H9 (cell line): ENCODE data around the gene POMGNT2. TPM values are rescaled to one million over a fixed set of nuclear protein-coding genes. Genes with fewer than 3 reads are reported as not detected.

Experiments used
- DNase-seq: peaks from one replicate; pipeline ENCODE4 v3.0.0-alpha.2; 2017
- H2AFZ ChIP-seq: one replicate; pipeline ENCODE4 v1.6.1; 2013; ENCODE audit warnings: mild to moderate bottlenecking, low read length, control low read depth, moderate library complexity
- H2AK5ac ChIP-seq: 2 replicates; pipeline ENCODE4 v1.6.1; 2013; ENCODE audit warnings: low read length, control low read depth, mixed read lengths; ENCODE audit not compliant: insufficient read length
- H2BK120ac ChIP-seq: one replicate; pipeline ENCODE4 v1.6.1; 2013; ENCODE audit warnings: low read depth, mild to moderate bottlenecking, low read length, control low read depth, inconsistent platforms; ENCODE audit not compliant: poor library complexity, severe bottlenecking
- H2BK12ac ChIP-seq: 2 replicates; pipeline ENCODE4 v1.6.1; 2013; ENCODE audit warnings: low read length, control low read depth, mixed read lengths, low read depth; ENCODE audit not compliant: insufficient read length
- H2BK15ac ChIP-seq: 2 replicates; pipeline ENCODE4 v1.6.1; 2013; ENCODE audit warnings: low read depth, low read length, control low read depth
- H2BK20ac ChIP-seq: one replicate; pipeline ENCODE4 v1.6.1; 2013; ENCODE audit warnings: low read depth, mild to moderate bottlenecking, low read length, control low read depth, inconsistent platforms; ENCODE audit not compliant: poor library complexity, severe bottlenecking
- H2BK5ac ChIP-seq: 2 replicates; pipeline ENCODE4 v1.6.1; 2013; ENCODE audit warnings: low read length, control low read depth, mixed read lengths; ENCODE audit not compliant: insufficient read length
- H3K14ac ChIP-seq: 2 replicates; pipeline ENCODE4 v1.6.1; 2013; ENCODE audit warnings: low read length, control low read depth; ENCODE audit not compliant: insufficient read depth
- H3K18ac ChIP-seq: 2 replicates; pipeline ENCODE4 v1.6.1; 2013; ENCODE audit warnings: low read depth, mild to moderate bottlenecking, mixed read lengths, low read length, control low read depth; ENCODE audit not compliant: insufficient read length
- H3K23ac ChIP-seq: 2 replicates; pipeline ENCODE4 v1.6.1; 2013; ENCODE audit warnings: low read length, control low read depth, mixed read lengths, low read depth; ENCODE audit not compliant: insufficient read length
- H3K23me2 ChIP-seq: 2 replicates; pipeline ENCODE4 v1.6.1; 2013; ENCODE audit warnings: low read depth, mild to moderate bottlenecking, mixed read lengths, low read length, control low read depth; ENCODE audit not compliant: insufficient read length, poor library complexity, severe bottlenecking
- H3K27ac ChIP-seq: 2 replicates; pipeline ENCODE4 v1.5.1; 2013; ENCODE audit warnings: low read length, control low read depth, mixed read lengths, low read depth; ENCODE audit not compliant: insufficient read length
- H3K27me3 ChIP-seq: 2 replicates; pipeline ENCODE4 v1.6.1; 2013; ENCODE audit warnings: low read length, control low read depth, inconsistent platforms; ENCODE audit not compliant: insufficient read depth
- H3K4ac ChIP-seq: 2 replicates; pipeline ENCODE4 v1.6.1; 2013; ENCODE audit warnings: low read depth, mild to moderate bottlenecking, control low read depth, inconsistent platforms, low read length, moderate library complexity
- H3K4me1 ChIP-seq: 2 replicates; pipeline ENCODE4 v1.6.1; 2013; ENCODE audit warnings: low read length, control low read depth, inconsistent platforms; ENCODE audit not compliant: insufficient read depth
- H3K4me2 ChIP-seq: 2 replicates; pipeline ENCODE4 v1.6.1; 2013; ENCODE audit warnings: low read length, control low read depth, mixed read lengths; ENCODE audit not compliant: insufficient read length, insufficient read depth
- H3K56ac ChIP-seq: 2 replicates; pipeline ENCODE4 v1.6.1; 2013; ENCODE audit warnings: low read depth, mild to moderate bottlenecking, mixed read lengths, low read length, control low read depth; ENCODE audit not compliant: insufficient read length
- H3K79me1 ChIP-seq: 2 replicates; pipeline ENCODE4 v1.6.1; 2013; ENCODE audit warnings: low read depth, mild to moderate bottlenecking, moderate library complexity, low read length, control low read depth, inconsistent platforms; ENCODE audit not compliant: insufficient read depth, poor library complexity, severe bottlenecking
- H3K79me2 ChIP-seq: 2 replicates; pipeline ENCODE4 v1.6.1; 2013; ENCODE audit warnings: low read length, control low read depth, inconsistent platforms; ENCODE audit not compliant: insufficient read depth
- H3K9ac ChIP-seq: 2 replicates; pipeline ENCODE4 v1.6.1; 2013; ENCODE audit warnings: low read length, control low read depth, mixed read lengths; ENCODE audit not compliant: insufficient read length; ENCODE audit errors: extremely low read depth
- H3K9me3 ChIP-seq: one replicate; pipeline ENCODE4 v1.6.1; 2013; ENCODE audit warnings: low read depth, low read length, inconsistent platforms; ENCODE audit not compliant: control insufficient read depth
- H3T11ph ChIP-seq: one replicate; pipeline ENCODE4 v1.6.1; 2013; ENCODE audit warnings: mild to moderate bottlenecking, low read length, control low read depth, inconsistent platforms
- H4K20me1 ChIP-seq: one replicate; pipeline ENCODE4 v1.6.1; 2013; ENCODE audit not compliant: control insufficient read depth, insufficient read length, insufficient read depth
- H4K5ac ChIP-seq: 2 replicates; pipeline ENCODE4 v1.6.1; 2013; ENCODE audit warnings: low read depth, mild to moderate bottlenecking, mixed read lengths, low read length, control low read depth; ENCODE audit not compliant: insufficient read length
- H4K8ac ChIP-seq: replicated peaks from 2 replicates; pipeline ENCODE4 v1.6.1; 2013; ENCODE audit warnings: low read length, control low read depth, mixed read lengths, low read depth; ENCODE audit not compliant: insufficient read length
- H4K91ac ChIP-seq: 2 replicates; pipeline ENCODE4 v1.6.1; 2013; ENCODE audit warnings: low read depth, mild to moderate bottlenecking, moderate library complexity, mixed read lengths, low read length, control low read depth; ENCODE audit not compliant: insufficient read length
- H3K27ac Mint-ChIP-seq, 3 experiments: 2 replicates in 2 of 3; 3 replicates in 1 of 3; pipeline ENCODE4 v1.8.0; 2020 to 2021; ENCODE audit warnings: mixed read lengths in 3 of 3, mild to moderate bottlenecking in 1 of 3, moderate library complexity in 1 of 3
- H3K27me3 Mint-ChIP-seq: 2 replicates; pipeline ENCODE4 v1.8.0; 2021; ENCODE audit warnings: low read depth, mild to moderate bottlenecking, moderate library complexity, mixed read lengths
- H3K36me3 Mint-ChIP-seq, 3 experiments: 2 replicates in 2 of 3; 3 replicates in 1 of 3; pipeline ENCODE4 v1.8.0; 2020 to 2021; ENCODE audit warnings: low read depth in 3 of 3, mixed read lengths in 3 of 3; ENCODE audit not compliant: insufficient read depth in 1 of 3
- H3K4me1 Mint-ChIP-seq, 2 experiments: 2 replicates each; pipeline ENCODE4 v1.8.0; 2020; ENCODE audit warnings: mixed read lengths in 2 of 2
- H3K4me3 Mint-ChIP-seq, 2 experiments: 2 replicates in 1 of 2; 3 replicates in 1 of 2; pipeline ENCODE4 v1.8.0; 2020 to 2021; ENCODE audit warnings: mild to moderate bottlenecking in 2 of 2, mixed read lengths in 2 of 2, moderate library complexity in 1 of 2
- H3K9me3 Mint-ChIP-seq, 2 experiments: 2 replicates in 1 of 2; 3 replicates in 1 of 2; pipeline ENCODE4 v1.8.0; 2020; ENCODE audit warnings: mild to moderate bottlenecking in 2 of 2, mixed read lengths in 2 of 2, moderate library complexity in 1 of 2
- CTCF ChIP-seq: fragments of 200-600 bp; sonication (generic); conservative IDR thresholded peaks from 3 replicates; pipeline ENCODE4 v1.8.0; 2021; ENCODE audit warnings: antibody characterized with exemption, mild to moderate bottlenecking
- total RNA-seq: library from RNA; stranded (reverse); gene quantifications from 2 replicates; pipeline ENCODE4 v1.2.1, GENCODE V29; 2021

POMGNT2 gene
- total RNA-seq, 1 experiment from 2014 or later, result 14.0 TPM

- Mint-ChIP-seq H3K4me1 (no peaks in the 10 kb centered on the region), H3K9me3 (peaks cover 56 to 75% of the 10 kb centered on the region in 2 experiments), H3K36me3 (peaks cover 34 to 58% (median 40%) of the 10 kb centered on the region in 3 experiments), H3K4me3 (no peak overlapping the region), H3K27ac (no peak overlapping the region), H3K27me3 (peaks cover 17% of the 10 kb centered on the region)
- no peaks in the 10 kb centered on the region for H3K27me3 ChIP-seq
- no peaks in the 10 kb centered on the region for H3K23me2 ChIP-seq
- H3K4me2 ChIP-seq, result no peak overlapping the region
- H3K56ac ChIP-seq, result no peak overlapping the region
- no peak overlapping the region for H4K8ac ChIP-seq
- no peak overlapping the region for H2AFZ ChIP-seq
- H2BK12ac ChIP-seq, result no peak overlapping the region
- no peak overlapping the region for H3K23ac ChIP-seq
- H2BK15ac ChIP-seq, result no peak overlapping the region
- no peak overlapping the region for H3K9ac ChIP-seq
- no peaks in the 10 kb centered on the region for H4K20me1 ChIP-seq
- H3T11ph ChIP-seq, result no peak overlapping the region
- H3K4ac ChIP-seq, result no peak overlapping the region
- no peak overlapping the region for H2BK5ac ChIP-seq
- H3K4me1 ChIP-seq, result no peaks in the 10 kb centered on the region
- H3K18ac ChIP-seq, result no peak overlapping the region
- no peaks in the 10 kb centered on the region for H3K79me1 ChIP-seq
- H3K79me2 ChIP-seq, result no peaks in the 10 kb centered on the region
- no peak overlapping the region for H3K14ac ChIP-seq
- DNase-seq, result no peak
- no peak overlapping the region for H4K91ac ChIP-seq
- H3K27ac ChIP-seq, result no peak overlapping the region
- H4K5ac ChIP-seq, result no peak overlapping the region
- no peak overlapping the region for H2BK120ac ChIP-seq
- no peak overlapping the region for H2AK5ac ChIP-seq
- no peak overlapping the region for H2BK20ac ChIP-seq
- no peak for TF ChIP-seq CTCF
- peaks cover 24% of the 10 kb centered on the region for H3K9me3 ChIP-seq
Observed at GRCh38 chr3:43048470-43048869, 57.4 kb downstream of the POMGNT2 start.
